Stimulated activated CD8-positive, alpha-beta memory T cell treated with anti-CD3 and anti-CD28 coated beads, Interleukin-4, amount 100 ng/mL, for 1 hour (primary cell): Measurements from ENCODE around the gene PRKCB.

Source experiments
- DNase-seq, 2 donors: peaks; one replicate each; pipeline ENCODE4 v3.0.0-alpha.2; 2020; ENCODE audit warnings: low read depth in 2 of 2, low spot score in 1 of 2

Gene PRKCB

DNA sequence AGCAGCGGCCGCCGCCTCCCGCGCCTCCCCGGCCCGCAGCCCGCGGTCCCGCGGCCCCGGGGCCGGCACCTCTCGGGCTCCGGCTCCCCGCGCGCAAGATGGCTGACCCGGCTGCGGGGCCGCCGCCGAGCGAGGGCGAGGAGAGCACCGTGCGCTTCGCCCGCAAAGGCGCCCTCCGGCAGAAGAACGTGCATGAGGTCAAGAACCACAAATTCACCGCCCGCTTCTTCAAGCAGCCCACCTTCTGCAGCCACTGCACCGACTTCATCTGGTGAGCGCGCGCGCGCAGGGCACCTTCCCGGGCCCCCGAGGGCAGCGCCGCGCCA, 258 bp downstream of the PRKCB start:
- no peak for DNase-seq

DNA sequence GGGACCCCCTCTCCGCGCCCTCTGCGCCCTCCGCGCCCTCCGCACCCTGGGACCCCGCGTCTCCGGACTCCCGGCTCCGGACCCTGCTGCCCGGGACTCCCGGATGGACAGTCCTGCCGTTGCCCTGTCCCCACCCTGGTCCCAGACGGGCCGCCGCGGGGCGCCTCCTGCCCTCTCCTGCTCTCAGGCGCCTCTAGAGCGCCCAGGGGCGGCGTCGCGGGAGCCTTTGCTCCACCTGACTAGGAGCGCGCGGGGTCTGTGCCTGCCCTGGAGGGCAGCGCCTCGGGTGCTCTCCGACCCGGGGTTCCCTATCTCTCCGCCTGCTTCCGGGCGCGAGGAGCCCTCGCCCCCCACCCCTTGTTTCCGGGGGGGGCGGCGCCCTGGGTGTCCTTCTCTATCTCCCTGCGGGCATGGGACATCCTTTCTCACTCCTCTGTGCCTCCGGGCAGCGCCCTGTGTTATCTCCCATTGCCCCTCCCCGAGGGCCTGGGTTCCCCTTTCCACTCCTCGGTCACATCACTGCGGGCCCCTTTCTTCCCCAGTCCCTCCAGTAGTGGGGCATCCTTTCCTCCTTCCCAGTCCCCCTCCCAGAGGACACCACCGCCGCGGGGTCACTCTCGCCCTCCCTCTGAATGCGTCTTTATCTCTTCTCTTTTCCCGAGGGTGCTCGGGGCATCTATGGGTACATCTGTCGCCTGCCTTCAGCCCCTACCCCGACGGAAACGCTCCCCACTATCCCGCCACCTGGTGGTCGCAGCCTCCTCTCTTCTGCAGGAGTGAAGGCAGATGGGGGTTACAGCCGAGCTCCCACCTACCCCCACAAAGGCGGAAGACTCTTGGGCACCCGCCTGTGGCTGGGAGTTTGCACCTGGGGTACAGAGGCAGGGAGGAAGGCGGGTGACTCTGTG, 875 bp downstream of the PRKCB start:
- peak in 1 of 2 donors; percentile 32 for DNase-seq

DNA sequence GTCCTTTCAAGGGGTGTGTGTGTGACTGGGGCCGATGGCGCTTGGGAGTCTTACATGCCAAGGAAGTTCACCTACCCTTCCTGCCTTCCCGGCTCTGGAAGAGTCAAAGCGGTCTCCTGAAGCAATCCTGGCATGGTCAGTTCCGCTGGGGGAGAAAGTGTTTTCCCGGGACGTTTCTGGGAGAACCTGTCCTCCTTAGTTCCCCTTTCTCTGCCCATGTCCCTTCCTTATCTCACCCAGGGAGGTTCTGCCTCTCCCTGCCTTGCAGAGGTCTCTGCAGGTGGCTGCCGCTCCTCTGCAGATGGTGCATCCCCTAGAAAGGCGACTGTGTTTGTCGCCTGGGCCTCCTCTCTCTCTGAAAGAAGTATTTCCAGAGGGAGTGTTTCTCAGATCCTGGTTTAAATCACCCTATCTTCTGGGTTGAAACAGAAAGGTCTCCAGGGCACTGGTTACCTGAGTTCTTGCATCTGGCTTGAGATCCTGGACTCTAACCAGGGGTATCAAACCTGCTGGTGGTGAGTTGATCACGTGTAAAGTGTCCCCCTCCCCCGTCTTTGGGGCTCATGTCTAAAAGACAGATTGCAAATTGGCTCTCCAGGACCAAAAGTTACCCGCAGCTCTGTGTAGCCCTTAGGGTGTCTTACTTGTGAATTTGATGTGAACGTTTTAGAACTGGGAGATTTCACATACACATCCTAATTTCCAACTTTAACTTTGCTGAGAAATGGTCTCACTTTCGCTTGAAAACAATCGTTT, 1.9 kb downstream of the PRKCB start:
- DNase-seq, result no peak

- DNase-seq, result no peak
Measured at GRCh38 chr16:23838485-23839142, 2.8 kb downstream of the PRKCB start.

DNA sequence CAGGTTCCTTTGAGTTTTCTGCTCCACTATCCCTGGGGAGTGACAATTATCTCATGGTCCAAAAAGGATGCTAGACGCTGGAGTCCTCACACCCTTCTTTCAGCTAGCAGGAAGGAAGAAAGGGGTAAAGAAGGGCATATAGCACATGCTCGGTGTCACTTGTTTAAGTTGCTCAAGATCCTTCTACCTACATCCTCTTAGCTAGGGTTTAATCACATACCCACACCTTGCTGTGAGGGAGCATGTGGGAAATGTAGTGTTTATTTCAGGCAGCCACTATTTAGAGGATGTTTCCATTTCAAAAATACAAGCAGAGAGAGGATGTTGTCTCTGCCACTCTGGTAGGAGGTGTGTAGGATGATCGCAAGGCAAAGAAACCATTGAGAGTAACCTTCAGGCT, 4.5 kb downstream of the PRKCB start:
- DNase-seq, result no peak

GRCh38 chr16:23842137-23842600, 6.4 kb downstream of the PRKCB start:
- no peak for DNase-seq

- no peak for DNase-seq
Measured at GRCh38 chr16:23843143-23843542, 7.4 kb downstream of the PRKCB start.

- DNase-seq, result no peak
Measured at GRCh38 chr16:23847251-23847650, 11.5 kb downstream of the PRKCB start.

- DNase-seq, result peak in 1 of 2 donors; percentile 17
Measured at GRCh38 chr16:23847948-23848347, 12.2 kb downstream of the PRKCB start.

DNA sequence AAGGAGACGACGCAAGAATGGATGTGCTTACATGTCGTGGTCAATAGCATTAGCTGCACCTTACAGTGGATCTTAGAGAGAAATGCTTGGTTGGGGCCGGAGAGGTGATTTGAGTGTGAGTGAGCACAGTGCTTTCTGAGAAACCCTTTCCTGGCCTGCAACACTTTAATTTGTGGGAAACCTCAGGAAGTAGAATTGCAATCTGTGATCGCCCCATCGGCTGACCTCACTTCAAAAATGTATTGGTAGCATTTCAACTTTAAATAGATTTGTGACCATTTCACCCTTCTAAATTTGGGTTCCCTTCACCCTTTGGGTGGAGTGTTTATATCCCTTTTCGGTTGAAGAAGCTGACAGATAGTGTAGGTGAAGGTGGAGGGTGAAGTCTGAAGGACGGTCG, 13.2 kb downstream of the PRKCB start:
- DNase-seq, result no peak

DNA sequence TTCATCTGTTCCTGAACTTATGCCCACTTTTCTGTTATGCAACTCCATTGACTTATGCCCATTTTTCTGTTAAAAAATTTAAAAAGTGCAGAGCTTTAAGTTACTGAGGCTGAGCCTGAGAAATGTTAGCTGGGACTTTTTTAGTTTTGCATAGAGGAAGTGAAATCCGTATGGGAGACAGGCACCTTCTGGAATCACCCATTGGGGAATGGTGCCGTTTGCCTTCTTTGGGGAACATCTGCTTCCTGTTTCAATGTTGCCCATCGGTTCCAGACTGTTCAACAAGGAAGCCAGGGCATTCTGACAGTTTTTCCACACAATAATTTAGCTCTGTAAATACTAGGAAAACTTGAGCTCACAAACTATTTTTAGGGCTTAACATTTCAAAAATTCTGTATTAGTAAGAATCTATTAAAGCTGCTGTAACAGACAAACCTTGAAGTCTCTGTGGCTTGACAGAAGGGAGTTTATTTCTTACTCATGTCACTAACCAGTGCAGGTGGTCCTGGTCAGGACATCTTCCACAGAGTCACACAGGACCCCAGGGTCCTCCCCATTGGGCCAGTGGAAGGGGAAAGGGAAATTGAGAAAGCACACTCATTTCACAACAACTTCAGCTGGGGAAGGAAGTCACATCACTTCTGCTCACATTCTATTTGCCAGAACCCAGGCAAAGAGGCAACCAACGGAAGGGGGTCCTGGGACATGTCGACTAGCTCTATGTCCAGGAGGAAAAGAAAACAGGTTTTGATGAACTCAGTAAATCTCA, 17.2 kb downstream of the PRKCB start:
- DNase-seq, result no peak

- no peak for DNase-seq
Measured at GRCh38 chr16:23855010-23855409, 19.2 kb downstream of the PRKCB start.

- no peak for DNase-seq
Measured at GRCh38 chr16:23856251-23856709, 20.5 kb downstream of the PRKCB start.

DNA sequence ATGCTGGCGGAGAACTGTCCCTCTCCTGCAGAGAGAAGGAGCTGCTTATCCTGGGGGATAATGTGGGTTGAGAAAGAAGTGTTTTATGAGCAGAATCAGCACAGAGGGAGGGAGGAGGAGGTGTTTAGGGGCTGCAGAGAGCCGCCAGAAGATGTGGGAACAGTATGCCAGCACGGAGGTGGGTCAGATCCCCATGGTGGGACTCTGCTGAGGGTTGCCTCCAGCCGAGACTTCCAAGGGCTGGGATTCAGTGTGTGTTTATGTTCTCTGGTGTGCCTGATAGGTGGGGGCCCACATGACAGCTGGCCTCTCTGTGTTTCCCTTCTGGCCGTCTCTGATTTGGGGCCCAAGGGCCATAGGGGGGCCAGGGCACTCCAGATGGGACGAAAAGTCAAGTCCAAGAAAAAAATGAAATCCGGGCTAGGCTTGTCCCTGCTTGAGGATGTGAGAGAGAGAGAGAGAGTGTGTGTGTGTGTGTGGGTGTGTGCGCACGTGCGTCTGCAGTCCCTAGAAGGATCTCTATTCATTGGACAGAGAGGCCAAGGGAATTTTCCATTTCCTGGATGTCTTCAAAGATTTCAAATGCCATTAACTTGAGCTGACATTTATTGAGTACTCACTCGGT, 21.6 kb downstream of the PRKCB start:
- no peak for DNase-seq

GRCh38 chr16:23857881-23858269, 22.1 kb downstream of the PRKCB start:
- DNase-seq, result no peak

- DNase-seq, result no peak
Measured at GRCh38 chr16:23858542-23858941, 22.8 kb downstream of the PRKCB start.

- DNase-seq, result no peak
Measured at GRCh38 chr16:23859713-23860269, 24.0 kb downstream of the PRKCB start.

- DNase-seq, result no peak
Measured at GRCh38 chr16:23861874-23862273, 26.1 kb downstream of the PRKCB start.

GRCh38 chr16:23862556-23862955, 26.8 kb downstream of the PRKCB start:
- no peak for DNase-seq
